ENCODE results near the gene STRIP2. TPM values are rescaled to one million over a fixed set of nuclear protein-coding genes. Genes with fewer than 3 reads are reported as not detected.

The STRIP2 gene
- total and polyA plus RNA-seq, 4 experiments from 2014 or later, result 0.20 to 0.22 TPM; not detected in 2

DNA sequence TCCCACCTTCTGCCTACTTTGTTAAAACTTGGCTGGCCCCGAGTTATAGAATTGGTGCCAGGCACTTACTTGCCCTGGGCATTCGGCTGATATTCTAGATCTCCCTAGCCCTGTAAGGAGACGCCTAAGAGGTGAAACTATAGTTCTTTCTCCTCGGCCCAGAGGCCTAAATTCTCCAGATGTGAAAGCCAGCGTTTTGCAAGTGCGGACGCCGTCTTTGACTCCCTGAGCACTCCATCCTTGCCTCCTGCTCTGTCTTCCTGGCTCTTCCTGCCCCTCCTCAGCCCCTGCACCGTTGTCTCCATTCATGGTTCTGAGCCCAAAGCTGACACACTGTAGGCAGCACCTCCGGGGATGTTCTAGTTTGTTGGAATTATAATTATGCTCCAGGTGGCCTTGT lies 79.3 kb downstream of the STRIP2 start:
- H3K4me3 Mint-ChIP-seq, result no peak overlapping the region
- intact Hi-C loops (cut with micrococcal nuclease), result no loop called here
- no peaks in the 10 kb centered on the region for H3K4me1 Mint-ChIP-seq
- no peaks in the 10 kb centered on the region for H3K36me3 Mint-ChIP-seq
- no peaks in the 10 kb centered on the region for H3K9me3 ChIP-seq (ENCODE audit: control insufficient read depth in 1 of 2, low read length in 2 of 2)
- H3K9me3 Mint-ChIP-seq, result peaks cover 0 to 1% (median 0%) of the 10 kb centered on the region in 8 donors
- no peaks in the 10 kb centered on the region for H3K27me3 Mint-ChIP-seq
- no peak overlapping the region for H3K4me3 ChIP-seq (ENCODE audit: low read length in 2 of 2)
- H3K27ac Mint-ChIP-seq, result peak overlapping the region in 2 of 7 donors; percentile 14 to 29
- H3K27me3 ChIP-seq (ENCODE audit: insufficient read depth, low read length), result no peaks in the 10 kb centered on the region
- no peaks in the 10 kb centered on the region for H3K36me3 ChIP-seq (ENCODE audit: insufficient read depth, low read length)
- DNase-seq, result no peak
- CTCF ChIA-PET (ENCODE audit: partially characterized antibody), result no interaction called here
- POLR2A ChIA-PET (ENCODE audit: partially characterized antibody), result no interaction called here
- H3K27ac ChIP-seq (ENCODE audit: low read depth, low read length), result no peak overlapping the region
- no peaks in the 10 kb centered on the region for H3K4me1 ChIP-seq (ENCODE audit: insufficient read depth, low read length)

DNA sequence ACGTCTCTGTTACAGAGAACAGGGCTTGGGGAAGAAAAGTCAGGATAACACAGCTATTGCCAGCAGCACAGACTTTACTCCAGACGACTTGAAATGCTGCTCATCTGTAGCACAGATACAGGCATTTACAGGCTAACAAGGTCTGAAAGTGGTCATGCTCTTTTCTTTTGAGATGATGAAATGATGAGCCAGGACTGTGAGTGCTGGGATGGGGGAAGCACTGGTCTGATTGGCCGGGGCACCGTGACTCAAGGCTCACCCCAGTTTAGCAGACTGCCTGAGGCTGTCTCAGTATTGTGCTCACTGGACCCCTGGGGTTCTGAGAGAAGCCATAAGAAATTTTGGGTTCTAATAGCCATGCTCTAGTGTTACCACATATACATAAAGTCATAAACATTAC lies 80.5 kb downstream of the STRIP2 start:
- ChIA-PET POLR2A (ENCODE audit: partially characterized antibody) (no interaction called here), CTCF (ENCODE audit: partially characterized antibody) (no interaction called here)
- no peak for DNase-seq
- H3K36me3 Mint-ChIP-seq, result no peaks in the 10 kb centered on the region
- H3K27me3 Mint-ChIP-seq, result peaks cover 0 to 1% of the 10 kb centered on the region in 2 donors
- H3K27ac Mint-ChIP-seq, result no peak overlapping the region
- no peak overlapping the region for H3K4me3 Mint-ChIP-seq
- no peaks in the 10 kb centered on the region for H3K4me1 ChIP-seq (ENCODE audit: insufficient read depth, low read length)
- no peaks in the 10 kb centered on the region for H3K9me3 ChIP-seq (ENCODE audit: control insufficient read depth in 1 of 2, low read length in 2 of 2)
- H3K27me3 ChIP-seq (ENCODE audit: insufficient read depth, low read length), result no peaks in the 10 kb centered on the region
- no peak overlapping the region for H3K27ac ChIP-seq (ENCODE audit: low read depth, low read length)
- H3K4me1 Mint-ChIP-seq, result no peaks in the 10 kb centered on the region
- no peak overlapping the region for H3K4me3 ChIP-seq (ENCODE audit: low read length in 2 of 2)
- intact Hi-C loops (cut with micrococcal nuclease), result no loop called here
- H3K9me3 Mint-ChIP-seq, result peaks cover 0 to 1% (median 0%) of the 10 kb centered on the region in 8 donors
- H3K36me3 ChIP-seq (ENCODE audit: insufficient read depth, low read length), result no peaks in the 10 kb centered on the region

GRCh38 chr7:129515381-129515780 lies 81.1 kb downstream of the STRIP2 start:
- H3K36me3 ChIP-seq (ENCODE audit: insufficient read depth, low read length), result no peaks in the 10 kb centered on the region
- Mint-ChIP-seq H3K4me3 (no peak overlapping the region), H3K27ac (no peak overlapping the region), H3K9me3 (peaks cover 0 to 1% (median 0%) of the 10 kb centered on the region in 8 donors), H3K36me3 (no peaks in the 10 kb centered on the region), H3K4me1 (no peaks in the 10 kb centered on the region), H3K27me3 (peaks cover 2 to 4% of the 10 kb centered on the region in 2 donors)
- intact Hi-C loops (cut with micrococcal nuclease), result no loop called here
- no peak overlapping the region for H3K4me3 ChIP-seq (ENCODE audit: low read length in 2 of 2)
- no peak overlapping the region for H3K27ac ChIP-seq (ENCODE audit: low read depth, low read length)
- no peaks in the 10 kb centered on the region for H3K4me1 ChIP-seq (ENCODE audit: insufficient read depth, low read length)
- no peaks in the 10 kb centered on the region for H3K27me3 ChIP-seq (ENCODE audit: insufficient read depth, low read length)
- POLR2A ChIA-PET (ENCODE audit: partially characterized antibody), result no interaction called here
- H3K9me3 ChIP-seq (ENCODE audit: control insufficient read depth in 1 of 2, low read length in 2 of 2), result no peaks in the 10 kb centered on the region
- CTCF ChIA-PET (ENCODE audit: partially characterized antibody), result no interaction called here
- DNase-seq, result no peak

DNA sequence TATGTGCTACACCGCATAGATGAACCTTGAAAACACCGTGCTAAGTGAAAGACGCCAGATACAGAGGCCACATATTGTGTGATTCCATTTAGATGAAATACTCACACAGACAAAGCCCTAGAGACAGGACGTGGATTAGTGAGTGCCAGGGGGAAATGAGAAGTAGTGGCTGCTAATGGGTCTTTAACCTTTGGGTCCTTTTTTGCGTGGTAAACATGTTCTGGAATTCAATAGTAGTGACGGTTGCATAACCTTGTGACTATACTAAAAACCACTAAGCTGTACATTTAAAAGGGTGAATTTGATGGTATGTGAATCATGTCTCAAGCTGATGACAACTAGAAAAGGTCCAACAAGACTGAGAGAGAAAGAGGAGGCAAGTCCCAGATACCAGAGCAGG lies 83.7 kb downstream of the STRIP2 start:
- ChIA-PET POLR2A (ENCODE audit: partially characterized antibody) (no interaction called here), CTCF (ENCODE audit: partially characterized antibody) (no interaction called here)
- peaks cover 0 to 2% (median 0%) of the 10 kb centered on the region in 8 donors for H3K9me3 Mint-ChIP-seq
- no peaks in the 10 kb centered on the region for H3K36me3 ChIP-seq (ENCODE audit: insufficient read depth, low read length)
- H3K4me3 Mint-ChIP-seq, result no peak overlapping the region
- H3K36me3 Mint-ChIP-seq, result no peaks in the 10 kb centered on the region
- H3K4me1 ChIP-seq (ENCODE audit: insufficient read depth, low read length), result no peaks in the 10 kb centered on the region
- peaks cover 0 to 1% (median 0%) of the 10 kb centered on the region in 4 donors for H3K4me1 Mint-ChIP-seq
- peaks cover 4 to 8% of the 10 kb centered on the region in 2 donors for H3K27me3 Mint-ChIP-seq
- H3K27me3 ChIP-seq (ENCODE audit: insufficient read depth, low read length), result no peaks in the 10 kb centered on the region
- H3K4me3 ChIP-seq (ENCODE audit: low read length in 2 of 2), result no peak overlapping the region
- no peak overlapping the region for H3K27ac Mint-ChIP-seq
- no peaks in the 10 kb centered on the region for H3K9me3 ChIP-seq (ENCODE audit: control insufficient read depth in 1 of 2, low read length in 2 of 2)
- DNase-seq, result no peak
- no peak overlapping the region for H3K27ac ChIP-seq (ENCODE audit: low read depth, low read length)
- intact Hi-C loops (cut with micrococcal nuclease), result no loop called here

DNA sequence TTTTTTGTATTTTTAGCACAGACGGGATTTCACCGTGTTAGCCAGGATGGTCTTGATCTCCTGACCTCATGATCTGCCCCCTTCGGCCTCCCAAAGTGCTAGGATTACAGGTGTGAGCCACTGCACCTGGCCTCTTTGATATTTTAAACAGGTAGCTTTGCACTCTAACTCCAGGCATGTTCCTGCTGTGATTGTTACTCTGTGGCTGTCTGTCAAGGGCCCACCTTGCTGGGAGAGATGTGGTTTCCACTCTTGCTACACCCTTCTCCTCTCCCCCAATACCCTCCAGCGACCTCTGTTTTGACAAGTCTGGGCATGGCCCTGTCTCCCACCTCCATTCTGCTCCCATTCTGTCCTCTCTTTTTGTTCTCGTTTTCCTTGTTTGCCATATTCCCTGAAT lies 85.2 kb downstream of the STRIP2 start:
- H3K27me3 ChIP-seq (ENCODE audit: insufficient read depth, low read length), result no peaks in the 10 kb centered on the region
- intact Hi-C loops (cut with micrococcal nuclease), result no loop called here
- CTCF ChIA-PET (ENCODE audit: partially characterized antibody), result interaction anchor here (0.6 to 1.2 kb wide), 3 partner anchors 8 to 16 kb away, joined by 3 read pairs; no protein-coding TSS in a partner anchor
- Mint-ChIP-seq H3K27ac (peak overlapping the region in 1 of 7 donors; percentile 19), H3K4me1 (peaks cover 0 to 1% (median 0%) of the 10 kb centered on the region in 4 donors), H3K4me3 (no peak overlapping the region), H3K36me3 (no peaks in the 10 kb centered on the region), H3K27me3 (peaks cover 7 to 8% of the 10 kb centered on the region in 2 donors), H3K9me3 (peaks cover 0 to 2% (median 0%) of the 10 kb centered on the region in 8 donors)
- no peaks in the 10 kb centered on the region for H3K36me3 ChIP-seq (ENCODE audit: insufficient read depth, low read length)
- H3K9me3 ChIP-seq (ENCODE audit: control insufficient read depth in 1 of 2, low read length in 2 of 2), result no peaks in the 10 kb centered on the region
- no peak overlapping the region for H3K4me3 ChIP-seq (ENCODE audit: low read length in 2 of 2)
- POLR2A ChIA-PET (ENCODE audit: partially characterized antibody), result no interaction called here
- DNase-seq, result no peak
- no peak overlapping the region for H3K27ac ChIP-seq (ENCODE audit: low read depth, low read length)
- H3K4me1 ChIP-seq (ENCODE audit: insufficient read depth, low read length), result no peaks in the 10 kb centered on the region

- Mint-ChIP-seq H3K27me3 (peaks cover 10 to 11% of the 10 kb centered on the region in 2 donors), H3K4me3 (peak overlapping the region in 1 of 8 donors; percentile 29), H3K9me3 (peaks cover 0 to 2% (median 0%) of the 10 kb centered on the region in 8 donors), H3K27ac (peak overlapping the region in 1 of 7 donors; percentile 12), H3K4me1 (peaks cover 0 to 9% (median 5%) of the 10 kb centered on the region in 4 donors), H3K36me3 (no peaks in the 10 kb centered on the region)
- Histone ChIP-seq H3K27me3 (ENCODE audit: insufficient read depth, low read length) (no peaks in the 10 kb centered on the region), H3K27ac (ENCODE audit: low read depth, low read length) (no peak overlapping the region), H3K4me1 (ENCODE audit: insufficient read depth, low read length) (no peaks in the 10 kb centered on the region), H3K36me3 (ENCODE audit: insufficient read depth, low read length) (no peaks in the 10 kb centered on the region), H3K4me3 (ENCODE audit: low read length in 2 of 2) (no peak overlapping the region), H3K9me3 (ENCODE audit: control insufficient read depth in 1 of 2, low read length in 2 of 2) (no peaks in the 10 kb centered on the region)
- CTCF ChIA-PET (ENCODE audit: partially characterized antibody), result no interaction called here
- POLR2A ChIA-PET (ENCODE audit: partially characterized antibody), result no interaction called here
- intact Hi-C loops (cut with micrococcal nuclease), result no loop called here
- DNase-seq, result no peak
These were observed 88.1 kb downstream of the STRIP2 start for GRCh38 chr7:129522088-129522970.

DNA sequence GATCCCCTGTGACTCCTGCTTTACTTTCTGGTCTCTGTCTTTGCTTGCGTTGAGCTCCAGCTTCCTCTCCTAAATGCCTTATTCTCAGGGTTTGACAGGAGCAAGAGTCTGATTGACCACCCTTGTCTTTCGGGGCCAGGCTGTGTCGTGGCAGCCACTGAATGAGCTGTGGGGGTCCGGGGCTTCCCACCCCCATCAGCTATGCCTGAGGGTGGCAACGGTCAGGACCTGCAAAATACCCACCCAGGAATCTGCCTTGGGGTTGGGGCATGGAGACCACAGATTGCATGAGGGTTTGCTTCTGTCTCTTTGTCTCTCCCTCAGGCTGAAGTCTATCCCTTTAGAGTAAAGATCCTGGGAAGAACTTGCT lies 88.7 kb downstream of the STRIP2 start:
- no peak for DNase-seq
- Mint-ChIP-seq H3K4me1 (peaks cover 0 to 9% (median 5%) of the 10 kb centered on the region in 4 donors), H3K4me3 (no peak overlapping the region), H3K27ac (no peak overlapping the region), H3K27me3 (peaks cover 10 to 11% of the 10 kb centered on the region in 2 donors), H3K9me3 (peaks cover 0 to 2% (median 0%) of the 10 kb centered on the region in 8 donors), H3K36me3 (no peaks in the 10 kb centered on the region)
- intact Hi-C loops (cut with micrococcal nuclease), result no loop called here
- ChIA-PET POLR2A (ENCODE audit: partially characterized antibody) (no interaction called here), CTCF (ENCODE audit: partially characterized antibody) (no interaction called here)
- no peaks in the 10 kb centered on the region for H3K27me3 ChIP-seq (ENCODE audit: insufficient read depth, low read length)
- no peak overlapping the region for H3K4me3 ChIP-seq (ENCODE audit: low read length in 2 of 2)
- H3K4me1 ChIP-seq (ENCODE audit: insufficient read depth, low read length), result no peaks in the 10 kb centered on the region
- no peaks in the 10 kb centered on the region for H3K9me3 ChIP-seq (ENCODE audit: control insufficient read depth in 1 of 2, low read length in 2 of 2)
- no peak overlapping the region for H3K27ac ChIP-seq (ENCODE audit: low read depth, low read length)
- no peaks in the 10 kb centered on the region for H3K36me3 ChIP-seq (ENCODE audit: insufficient read depth, low read length)

Data from CD4-positive, alpha-beta memory T cell (primary cell).